HG02623 (cell line): Measurements from ENCODE around the gene EIF6.
"Not testable (repeated sequence)": the region's sequence is repeated elsewhere in the genome, so short reads cannot be mapped to it uniquely, and the experiment has no call there.

Source experiments
- ATAC-seq: cut with Tn5 transposase; IDR thresholded peaks from one replicate; pipeline ENCODE4 v1.9.1; 2021; ENCODE audit warnings: moderate library complexity; ENCODE audit not compliant: unreplicated experiment

EIF6 gene

DNA sequence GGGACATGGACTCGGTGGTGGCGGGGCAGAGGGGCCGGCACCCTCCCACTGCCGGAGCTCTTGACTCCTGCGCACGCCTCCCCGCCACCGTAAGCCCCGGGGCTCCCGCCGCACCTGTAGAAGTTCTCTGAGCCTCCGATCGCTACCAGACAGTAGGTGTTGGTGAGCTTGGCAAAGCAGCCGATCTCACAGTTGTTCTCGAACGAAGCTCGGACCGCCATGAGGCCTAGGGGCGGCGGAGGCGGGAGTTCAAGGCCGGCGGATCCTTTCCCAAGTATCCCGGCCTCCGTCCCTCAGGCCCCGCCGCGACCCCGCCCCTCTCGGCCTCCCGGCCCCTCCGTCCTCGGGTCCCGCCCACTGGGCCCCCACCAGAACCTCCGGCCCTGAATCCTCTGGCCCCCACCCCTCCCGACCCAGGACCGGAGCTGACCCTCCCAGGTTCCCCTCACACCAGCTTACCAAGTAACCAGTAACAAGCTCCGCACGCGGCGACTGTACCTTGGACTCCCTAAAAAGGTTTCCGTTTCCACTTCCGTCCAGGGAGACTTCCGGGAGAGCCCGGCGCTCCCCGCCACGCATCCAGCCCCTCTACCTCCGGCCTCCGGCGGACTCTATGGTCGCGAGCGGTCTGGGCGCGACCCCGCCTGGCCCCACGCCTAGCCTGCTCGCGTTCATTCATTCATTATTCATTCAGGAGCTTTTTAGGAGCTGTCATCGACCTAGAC, at the start of gene EIF6:
Gene EIF6 (minus strand): TSS at position 506 of the 725 bp plus-strand sequence. CDS start 285 bp downstream, at position 221.
- no peak for ATAC-seq

DNA sequence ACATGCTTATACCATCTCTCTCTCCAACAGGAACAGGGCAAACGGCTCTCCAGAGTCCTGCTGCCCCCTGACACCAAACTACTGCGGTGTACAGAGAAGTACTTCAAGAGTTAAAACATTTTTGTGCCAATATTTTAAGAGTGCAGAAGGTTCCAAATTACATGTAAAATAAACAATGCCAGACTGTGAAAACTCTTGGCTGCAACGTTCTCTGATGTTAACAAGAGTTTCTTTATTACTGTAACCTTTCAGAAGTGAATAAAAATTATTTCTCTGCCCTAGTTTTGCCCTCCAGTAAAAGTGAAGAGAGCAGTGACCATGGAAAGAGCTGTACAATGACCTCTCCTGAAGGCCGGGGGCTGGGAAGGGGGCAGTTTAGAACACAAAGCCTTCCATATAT, 49.0 kb upstream of the EIF6 start:
- ATAC-seq, result no peak

GRCh38 chr20:35332540-35333200, 48.1 kb upstream of the EIF6 start:
- ATAC-seq, result no peak

- ATAC-seq, result no peak
Observed at GRCh38 chr20:35329435-35330139, 45.0 kb upstream of the EIF6 start.

- no peak for ATAC-seq
Observed at GRCh38 chr20:35328689-35329088, 44.1 kb upstream of the EIF6 start.

- no peak for ATAC-seq
Observed at GRCh38 chr20:35328095-35328685, 43.6 kb upstream of the EIF6 start.

DNA sequence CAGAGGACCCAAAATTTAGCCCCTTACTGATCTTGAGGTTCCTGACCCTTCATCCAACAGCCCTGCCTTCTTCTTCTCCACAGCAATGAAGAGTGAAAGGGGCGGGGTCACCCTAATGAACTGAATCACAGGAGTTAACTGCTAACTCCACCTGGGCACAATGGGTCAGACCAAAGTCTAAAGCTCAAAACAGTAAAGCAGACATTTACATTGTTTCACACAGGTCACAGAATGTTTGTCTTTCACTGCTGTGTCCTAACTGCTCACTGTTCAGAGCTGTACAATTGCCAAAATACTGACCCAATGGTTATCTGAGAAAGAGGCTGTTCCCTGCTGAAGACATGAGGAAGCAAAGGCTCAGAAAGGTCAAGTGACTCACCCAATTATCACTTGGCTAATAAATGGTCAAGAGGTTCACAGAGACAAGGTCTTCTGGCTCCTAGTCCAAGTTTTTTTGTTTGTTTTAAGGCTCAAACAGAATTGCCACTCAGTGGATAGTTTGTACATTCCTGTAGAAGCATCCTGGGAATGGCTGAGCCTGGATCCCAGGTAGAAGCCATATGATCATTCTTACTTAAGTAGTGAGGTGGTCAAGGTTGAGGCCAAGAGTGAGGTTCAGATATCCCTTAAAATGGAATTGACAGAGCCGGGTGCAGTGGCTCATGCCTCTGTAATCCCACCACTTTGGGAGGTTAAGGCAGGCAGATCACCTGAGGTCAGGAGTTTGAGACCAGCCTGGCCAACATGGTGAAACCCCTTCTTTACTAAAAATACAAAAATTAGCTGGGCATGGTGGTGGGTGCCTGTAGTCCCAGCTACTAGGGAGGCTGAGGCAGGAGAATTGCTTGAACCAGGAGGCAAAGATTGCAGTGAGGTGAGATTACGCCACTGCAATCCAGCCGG, 42.8 kb upstream of the EIF6 start:
- ATAC-seq, result no peak

DNA sequence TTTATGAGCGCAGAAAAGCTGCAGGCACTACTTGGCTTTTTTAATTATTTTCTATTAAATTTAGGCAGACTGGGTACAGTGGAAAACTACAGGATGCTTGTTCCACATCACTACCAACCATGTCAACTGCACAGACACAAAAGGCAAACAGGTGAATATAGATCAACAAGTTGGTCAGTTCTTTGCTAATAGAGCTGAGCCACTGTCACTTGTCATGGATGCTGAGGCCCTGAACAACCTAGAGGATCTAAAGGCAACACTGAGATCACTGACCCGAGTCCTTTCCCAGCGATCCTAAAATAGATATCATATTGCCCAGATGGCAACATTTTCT, 42.1 kb upstream of the EIF6 start:
- no peak for ATAC-seq

DNA sequence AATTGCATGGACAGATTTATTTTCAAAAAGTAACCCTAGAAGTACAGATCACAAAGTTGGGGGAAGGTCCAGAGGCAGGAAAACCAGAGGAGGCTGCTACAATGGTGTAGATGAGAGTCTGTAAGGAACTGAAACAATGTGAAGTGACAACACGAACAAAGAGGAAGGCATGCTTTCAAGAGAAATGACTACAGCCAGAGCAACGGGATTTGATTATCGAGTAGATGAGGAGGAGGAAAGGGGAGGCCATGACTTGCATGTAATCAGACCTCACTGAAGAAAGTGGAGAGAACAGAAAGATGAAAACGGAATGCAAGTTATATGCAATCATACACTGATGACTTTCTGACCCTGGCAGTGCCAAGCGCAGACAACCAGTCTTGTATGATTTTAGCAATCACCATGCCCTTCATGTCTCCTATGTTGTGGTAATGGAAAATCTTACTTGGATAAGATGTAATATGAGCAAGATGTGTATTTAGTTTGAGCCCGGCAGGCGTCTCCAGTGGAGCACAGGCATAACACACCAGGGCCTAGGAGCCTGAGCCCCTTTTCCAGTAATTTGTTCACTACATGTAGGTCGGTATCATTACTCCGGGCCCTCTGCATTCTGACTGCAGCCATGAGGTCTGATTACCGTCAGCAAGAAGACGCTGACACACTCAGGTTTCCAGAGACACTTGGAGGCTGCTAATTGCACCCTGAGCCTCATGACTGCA, 41.6 kb upstream of the EIF6 start:
- no peak for ATAC-seq

GRCh38 chr20:35325401-35325800, 40.8 kb upstream of the EIF6 start:
- no peak for ATAC-seq

DNA sequence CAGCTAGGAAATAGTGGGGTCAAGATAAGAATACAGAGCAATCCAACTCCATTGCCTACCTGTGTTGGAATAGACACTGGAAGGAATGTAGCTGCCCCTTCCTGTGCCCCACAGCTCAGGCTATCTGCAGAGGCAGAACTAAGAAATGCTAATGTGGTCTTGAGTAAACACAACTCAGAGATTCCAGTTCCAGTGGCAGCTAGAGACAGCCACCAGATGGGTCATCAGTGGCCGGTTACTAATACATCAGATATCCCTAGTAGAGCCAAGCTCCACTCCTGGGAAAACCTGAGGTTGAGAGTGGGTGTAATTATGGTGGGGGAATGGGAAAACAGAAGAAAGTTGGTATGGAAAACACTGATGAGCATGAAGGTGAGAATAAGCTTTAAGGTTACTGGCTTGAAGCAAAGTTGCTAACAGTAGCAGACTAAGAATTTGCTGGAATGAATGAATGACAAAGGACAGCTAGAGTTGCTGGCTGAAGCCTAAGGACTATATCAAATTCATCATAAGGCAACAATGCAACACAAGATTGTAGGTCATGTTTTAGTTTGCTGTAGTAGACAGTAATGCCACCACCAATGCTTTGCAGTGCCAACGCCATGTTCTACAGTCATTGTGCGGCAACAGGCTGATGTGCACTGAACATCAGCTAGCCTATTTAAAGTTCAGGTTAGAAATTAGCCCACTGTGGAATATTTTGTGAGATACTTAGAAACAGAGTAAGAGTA, 36.0 kb upstream of the EIF6 start:
- no peak for ATAC-seq

DNA sequence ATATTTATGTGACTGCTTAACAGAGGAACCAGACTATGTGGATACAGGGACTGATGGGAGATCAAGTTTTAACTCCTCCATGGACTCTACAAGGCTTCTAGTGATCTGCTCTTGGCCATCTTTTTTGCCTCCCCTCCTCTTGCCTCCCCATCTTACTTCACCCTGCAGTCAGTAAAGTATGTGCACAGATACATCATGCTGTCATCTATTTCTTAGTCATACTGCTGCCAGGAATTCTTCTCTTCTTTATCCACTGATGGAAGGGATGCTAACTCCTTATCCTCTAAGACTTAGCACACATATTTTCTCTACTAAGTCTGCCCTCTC, 35.3 kb upstream of the EIF6 start:
- ATAC-seq, result no peak

GRCh38 chr20:35319192-35319870, 34.8 kb upstream of the EIF6 start:
- no peak for ATAC-seq

DNA sequence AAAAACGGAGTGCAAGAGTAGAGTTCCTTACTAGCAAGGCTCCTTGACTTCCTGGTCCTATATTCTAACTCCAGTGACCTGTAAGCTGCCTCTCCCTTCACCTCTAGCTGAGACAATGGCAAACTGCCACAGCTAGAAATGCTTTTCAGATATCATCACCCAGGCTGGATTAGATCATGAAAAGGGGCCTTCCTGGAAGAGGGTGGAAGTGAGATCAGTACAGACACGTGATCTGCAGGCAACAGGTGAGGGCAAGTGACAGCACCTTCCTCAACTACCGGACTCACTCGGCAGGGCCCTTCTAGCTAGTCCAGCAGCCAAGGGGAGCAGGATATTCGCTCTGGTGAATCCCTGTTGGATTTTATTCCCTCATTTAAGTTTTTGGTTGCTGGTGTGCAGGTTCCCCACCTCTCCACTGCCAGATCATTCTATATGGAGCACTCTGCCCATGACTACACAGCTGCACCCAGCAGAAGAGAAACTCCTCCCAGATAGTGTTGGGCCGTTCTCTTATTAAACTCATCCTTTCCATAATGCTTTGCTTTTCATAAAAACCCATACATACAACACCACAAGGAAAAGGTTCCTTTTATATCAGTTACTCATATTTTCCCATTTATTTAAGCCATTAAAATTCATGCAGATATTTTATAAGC, 34.1 kb upstream of the EIF6 start:
- no peak for ATAC-seq

DNA sequence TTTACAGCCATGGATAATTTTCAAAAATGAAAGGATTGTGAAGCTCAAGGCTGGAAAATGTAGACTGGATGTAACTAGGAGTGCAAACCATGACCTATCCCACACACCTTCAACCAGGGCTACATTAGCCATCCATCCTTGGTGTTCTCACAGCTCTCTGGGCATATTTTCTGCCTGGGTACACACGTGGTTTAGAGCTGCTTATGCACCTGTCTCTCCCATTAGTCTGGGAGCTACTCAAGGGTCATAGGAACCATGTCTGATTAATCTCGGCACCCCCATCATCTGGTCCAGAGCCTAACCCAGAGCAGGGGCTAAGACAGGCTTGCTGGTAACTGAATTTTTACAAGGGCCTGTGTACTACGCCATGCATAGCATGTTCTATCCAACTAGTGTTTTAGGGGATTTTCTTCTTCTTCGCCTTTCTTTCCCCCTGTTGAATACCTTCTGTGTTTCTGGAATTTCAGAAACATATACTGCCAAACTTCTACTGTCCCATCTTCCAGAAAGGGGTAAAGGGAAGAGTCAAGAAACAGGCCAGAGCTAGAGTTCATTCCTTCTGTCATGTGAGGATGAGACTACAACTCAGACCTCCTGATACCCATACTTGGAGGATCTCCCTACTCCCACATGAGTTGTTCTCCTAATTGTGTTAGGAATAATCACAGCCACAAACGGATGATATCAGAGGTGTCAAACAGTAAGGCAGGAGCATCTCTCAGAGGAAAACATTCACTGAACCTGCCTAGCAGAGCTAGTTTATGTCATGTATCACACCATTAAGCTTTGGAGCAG, 33.0 kb upstream of the EIF6 start:
- no peak for ATAC-seq

- no peak for ATAC-seq
Observed at GRCh38 chr20:35316086-35316485, 31.5 kb upstream of the EIF6 start.

GRCh38 chr20:35315632-35316020, 31.1 kb upstream of the EIF6 start:
- ATAC-seq, result not testable (repeated sequence)
